ENCODE data around the gene LGMN. TPM values are rescaled to one million over a fixed set of nuclear protein-coding genes. Genes with fewer than 3 reads are reported as not detected.

The LGMN gene
- total and polyA plus RNA-seq, 9 donors = 27.3 to 231 (median 49.1) TPM

DNA sequence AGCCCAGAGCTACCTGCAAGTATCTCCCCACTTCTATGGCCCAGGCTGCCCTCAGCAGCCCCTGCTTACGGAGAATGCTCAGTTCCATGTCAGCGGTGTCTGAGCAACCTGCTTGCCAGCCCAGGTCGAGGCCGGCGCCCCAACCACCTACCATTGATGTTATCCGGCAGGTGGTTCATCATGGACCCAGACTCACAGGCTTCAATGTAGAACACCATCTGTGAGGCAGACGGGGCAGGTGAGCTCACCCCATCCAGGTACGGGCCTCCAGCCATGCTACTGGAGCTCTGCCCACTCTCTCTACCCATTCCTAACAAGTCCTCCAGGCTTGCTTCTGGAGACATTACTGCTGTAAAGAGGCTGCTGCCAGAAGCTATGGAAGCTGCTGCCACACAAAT lies 35.8 kb downstream of the LGMN start:
- no peaks in the 10 kb centered on the region for H3K36me3 ChIP-seq
- 97 to 98% (median 98%) methylated on average over 8 of the region's 8 CpGs for WGBS, 3 donors

DNA sequence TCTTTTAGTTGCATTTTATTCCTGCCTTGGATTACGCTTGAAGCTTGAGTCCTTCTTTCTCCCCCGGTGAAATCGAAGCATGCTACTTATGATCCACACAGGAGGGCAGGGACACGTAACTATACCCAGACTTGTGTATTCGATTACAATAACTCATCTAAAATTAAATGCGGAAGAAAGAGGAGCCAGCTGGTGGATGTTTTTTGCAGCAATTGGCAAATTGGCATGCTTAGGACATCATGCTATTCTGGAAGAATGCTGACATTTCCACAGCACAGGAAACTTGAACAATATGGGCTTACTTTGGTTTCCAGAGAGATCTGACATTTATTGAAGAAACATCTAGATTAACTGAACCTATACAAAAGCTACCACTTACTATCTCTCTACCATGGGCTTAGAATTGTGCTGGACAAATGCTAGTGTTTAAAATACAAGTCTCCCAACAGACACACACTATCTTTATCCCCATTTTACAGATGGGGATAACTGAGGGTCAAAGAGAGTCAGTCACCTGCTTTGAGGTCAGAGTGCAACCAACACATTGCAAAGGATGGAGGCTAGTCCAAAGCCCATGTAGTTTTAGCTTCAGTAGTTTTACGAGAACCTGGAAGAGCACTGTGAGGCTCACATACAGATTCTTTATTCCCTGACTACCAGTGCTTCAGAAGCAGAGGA lies 36.3 kb downstream of the LGMN start:
- Histone ChIP-seq H3K27ac (no peak overlapping the region), H3K4me1 (ENCODE audit: insufficient read depth) (peaks cover 4% of the 10 kb centered on the region), H3K4me3 (no peak overlapping the region), H3K27me3 (no peaks in the 10 kb centered on the region), H3K9me3 (no peaks in the 10 kb centered on the region), H3K36me3 (no peaks in the 10 kb centered on the region)
- intact Hi-C loops (cut with DNase I) = loop anchor here in 2 of 4 donors (5.0 to 10.0 kb wide), 2 partner anchors 70 to 73 kb away; no protein-coding TSS in a partner anchor
- TF ChIP-seq EP300 (IDR thresholded peaks at IDR 0.05) (no peak), POLR2A (IDR thresholded peaks at IDR 0.05) (no peak)
- TF ChIP-seq, protein P1, sequence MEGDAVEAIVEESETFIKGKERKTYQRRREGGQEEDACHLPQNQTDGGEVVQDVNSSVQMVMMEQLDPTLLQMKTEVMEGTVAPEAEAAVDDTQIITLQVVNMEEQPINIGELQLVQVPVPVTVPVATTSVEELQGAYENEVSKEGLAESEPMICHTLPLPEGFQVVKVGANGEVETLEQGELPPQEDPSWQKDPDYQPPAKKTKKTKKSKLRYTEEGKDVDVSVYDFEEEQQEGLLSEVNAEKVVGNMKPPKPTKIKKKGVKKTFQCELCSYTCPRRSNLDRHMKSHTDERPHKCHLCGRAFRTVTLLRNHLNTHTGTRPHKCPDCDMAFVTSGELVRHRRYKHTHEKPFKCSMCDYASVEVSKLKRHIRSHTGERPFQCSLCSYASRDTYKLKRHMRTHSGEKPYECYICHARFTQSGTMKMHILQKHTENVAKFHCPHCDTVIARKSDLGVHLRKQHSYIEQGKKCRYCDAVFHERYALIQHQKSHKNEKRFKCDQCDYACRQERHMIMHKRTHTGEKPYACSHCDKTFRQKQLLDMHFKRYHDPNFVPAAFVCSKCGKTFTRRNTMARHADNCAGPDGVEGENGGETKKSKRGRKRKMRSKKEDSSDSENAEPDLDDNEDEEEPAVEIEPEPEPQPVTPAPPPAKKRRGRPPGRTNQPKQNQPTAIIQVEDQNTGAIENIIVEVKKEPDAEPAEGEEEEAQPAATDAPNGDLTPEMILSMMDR (IDR thresholded peaks at IDR 0.05) = no peak
- 94 to 97% (median 96%) methylated on average over 7 of the region's 7 CpGs for WGBS, 3 donors
- no peak for DNase-seq

More for the DNA sequence above, 35.8 kb downstream of the LGMN start:
- no peak for DNase-seq
- H3K9me3 ChIP-seq = no peaks in the 10 kb centered on the region
- no peak overlapping the region for H3K4me3 ChIP-seq
- intact Hi-C loops (cut with DNase I) = loop anchor here in 2 of 4 donors (5.0 to 10.0 kb wide), 2 partner anchors 70 to 72 kb away; no protein-coding TSS in a partner anchor
- no peak overlapping the region for H3K27ac ChIP-seq
- no peaks in the 10 kb centered on the region for H3K27me3 ChIP-seq
- H3K4me1 ChIP-seq (ENCODE audit: insufficient read depth) = peaks cover 4% of the 10 kb centered on the region
- no peak for TF ChIP-seq POLR2A (IDR thresholded peaks at IDR 0.05)
- TF ChIP-seq, protein P1 (IDR thresholded peaks at IDR 0.05) = no peak
- TF ChIP-seq EP300 (IDR thresholded peaks at IDR 0.05) = no peak

DNA sequence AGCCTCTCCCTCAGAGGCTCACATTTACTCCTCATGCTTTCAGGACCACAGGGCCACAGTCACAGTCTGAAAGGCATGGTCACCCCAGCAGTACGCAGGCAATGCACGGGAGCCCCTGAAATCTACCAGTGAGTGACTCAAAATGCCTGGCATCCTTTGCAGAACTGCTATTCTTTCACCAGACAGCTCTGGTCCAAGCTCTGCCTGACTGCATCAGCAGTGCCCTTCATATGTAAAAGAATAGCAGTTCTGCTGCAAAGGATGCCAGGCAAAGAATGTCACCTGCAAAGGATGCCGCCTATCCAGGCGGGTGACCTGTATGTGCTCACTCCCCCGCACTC lies 38.5 kb downstream of the LGMN start:
- no peak overlapping the region for H3K4me3 ChIP-seq
- no peak overlapping the region for H3K27ac ChIP-seq
- DNase-seq = no peak
- intact Hi-C loops (cut with DNase I) = loop anchor here in 2 of 4 donors (5.0 to 10.0 kb wide), 2 partner anchors 72 to 75 kb away; no protein-coding TSS in a partner anchor
- no peaks in the 10 kb centered on the region for H3K9me3 ChIP-seq
- peaks cover 4% of the 10 kb centered on the region for H3K4me1 ChIP-seq (ENCODE audit: insufficient read depth)
- no peak for TF ChIP-seq EP300 (IDR thresholded peaks at IDR 0.05)
- H3K27me3 ChIP-seq = no peaks in the 10 kb centered on the region
- WGBS, 3 donors = 94 to 97% (median 95%) methylated on average over 5 of the region's 5 CpGs
- no peaks in the 10 kb centered on the region for H3K36me3 ChIP-seq

- no peaks in the 10 kb centered on the region for H3K27me3 ChIP-seq
- TF ChIP-seq EP300 (IDR thresholded peaks at IDR 0.05) (no peak), POLR2A (IDR thresholded peaks at IDR 0.05) (no peak)
- TF ChIP-seq, protein P1 (IDR thresholded peaks at IDR 0.05) = no peak
- intact Hi-C loops (cut with DNase I) = no loop called here
- H3K36me3 ChIP-seq = no peaks in the 10 kb centered on the region
- peak in 2 of 5 donors; percentile 43 to 60 for DNase-seq
- no peak overlapping the region for H3K4me3 ChIP-seq
- peaks cover 4% of the 10 kb centered on the region for H3K4me1 ChIP-seq (ENCODE audit: insufficient read depth)
- no peaks in the 10 kb centered on the region for H3K9me3 ChIP-seq
- no peak overlapping the region for H3K27ac ChIP-seq
- WGBS, 3 donors = 55 to 64% (median 55%) methylated on average over 13 of the region's 13 CpGs
Observed at GRCh38 chr14:92709340-92710000, 39.0 kb downstream of the LGMN start.

GRCh38 chr14:92706386-92706785 lies 42.0 kb downstream of the LGMN start:
- DNase-seq = no peak
- 88 to 93% (median 88%) methylated on average over 15 of the region's 15 CpGs for WGBS, 3 donors

More at GRCh38 chr14:92706386-92706785, 42.0 kb downstream of the LGMN start:
- no peaks in the 10 kb centered on the region for H3K27me3 ChIP-seq
- H3K4me3 ChIP-seq = no peak overlapping the region
- peaks cover 4% of the 10 kb centered on the region for H3K4me1 ChIP-seq (ENCODE audit: insufficient read depth)
- H3K36me3 ChIP-seq = no peaks in the 10 kb centered on the region
- intact Hi-C loops (cut with DNase I) = no loop called here
- no peak overlapping the region for H3K27ac ChIP-seq
- H3K9me3 ChIP-seq = no peaks in the 10 kb centered on the region
- TF ChIP-seq POLR2A (IDR thresholded peaks at IDR 0.05) = no peak
